D721Med (cell line): ENCODE measurements around the gene METTL9.
"Not testable (repeated sequence)": the region's sequence is repeated elsewhere in the genome, so short reads cannot be mapped to it uniquely, and the experiment has no call there.

Source experiments
- DNase-seq: peaks from one replicate; pipeline ENCODE4 v3.0.0; 2011; ENCODE audit warnings: low spot score; ENCODE audit not compliant: insufficient read length
- FAIRE-seq: peaks from 2 replicates; lab custom pipeline; 2011; peaks lifted over from hg19 to GRCh38; lab: Jason Lieb, UNC
- TF ChIP-seq, protein P1 (sequence below): IDR thresholded peaks from 2 replicates; pipeline ENCODE4 v1.5.1; 2012; ENCODE audit warnings: mild to moderate bottlenecking, control low read depth; ENCODE audit not compliant: insufficient read depth; ENCODE audit errors: missing control alignments

Gene METTL9

DNA sequence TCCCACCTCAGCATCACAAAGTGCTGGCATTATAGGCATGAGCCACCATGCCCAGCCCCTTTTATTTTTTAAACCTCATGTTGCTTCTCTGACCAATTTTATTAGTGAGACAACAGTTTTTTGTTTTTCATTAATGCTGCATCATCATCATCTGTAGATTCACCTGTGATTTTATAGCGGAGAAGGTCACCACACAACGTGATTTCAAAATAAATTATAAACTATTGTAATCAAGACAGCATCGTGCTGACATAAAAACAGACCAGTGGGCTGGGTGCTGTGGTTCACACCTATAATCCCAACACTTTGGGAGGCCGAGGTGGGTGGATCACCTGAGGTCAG lies 28.7 kb upstream of the METTL9 start:
- TF ChIP-seq, protein P1, sequence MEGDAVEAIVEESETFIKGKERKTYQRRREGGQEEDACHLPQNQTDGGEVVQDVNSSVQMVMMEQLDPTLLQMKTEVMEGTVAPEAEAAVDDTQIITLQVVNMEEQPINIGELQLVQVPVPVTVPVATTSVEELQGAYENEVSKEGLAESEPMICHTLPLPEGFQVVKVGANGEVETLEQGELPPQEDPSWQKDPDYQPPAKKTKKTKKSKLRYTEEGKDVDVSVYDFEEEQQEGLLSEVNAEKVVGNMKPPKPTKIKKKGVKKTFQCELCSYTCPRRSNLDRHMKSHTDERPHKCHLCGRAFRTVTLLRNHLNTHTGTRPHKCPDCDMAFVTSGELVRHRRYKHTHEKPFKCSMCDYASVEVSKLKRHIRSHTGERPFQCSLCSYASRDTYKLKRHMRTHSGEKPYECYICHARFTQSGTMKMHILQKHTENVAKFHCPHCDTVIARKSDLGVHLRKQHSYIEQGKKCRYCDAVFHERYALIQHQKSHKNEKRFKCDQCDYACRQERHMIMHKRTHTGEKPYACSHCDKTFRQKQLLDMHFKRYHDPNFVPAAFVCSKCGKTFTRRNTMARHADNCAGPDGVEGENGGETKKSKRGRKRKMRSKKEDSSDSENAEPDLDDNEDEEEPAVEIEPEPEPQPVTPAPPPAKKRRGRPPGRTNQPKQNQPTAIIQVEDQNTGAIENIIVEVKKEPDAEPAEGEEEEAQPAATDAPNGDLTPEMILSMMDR = no peak
- FAIRE-seq = no peak
- DNase-seq = no peak

DNA sequence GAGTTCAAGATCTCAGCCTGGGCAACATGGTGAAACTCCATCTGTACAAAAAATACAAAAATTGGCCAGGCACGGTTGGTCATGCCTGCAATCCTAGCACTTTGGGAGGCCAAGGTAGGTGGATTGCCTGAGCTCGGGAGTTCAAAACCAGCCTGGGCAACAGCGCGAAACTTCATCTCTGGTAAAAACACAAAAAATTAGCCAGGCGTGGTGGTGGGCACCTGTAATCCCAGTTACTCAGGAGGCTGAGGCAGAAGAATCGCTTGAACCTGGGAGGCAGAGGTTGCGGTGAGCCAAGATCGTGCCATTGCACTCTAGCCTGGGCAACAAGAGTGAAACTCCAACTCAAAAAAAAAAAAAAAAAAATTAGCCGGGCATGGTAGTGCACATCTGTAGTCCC lies 25.9 kb upstream of the METTL9 start:
- DNase-seq, FAIRE-seq: not testable (repeated sequence)

DNA sequence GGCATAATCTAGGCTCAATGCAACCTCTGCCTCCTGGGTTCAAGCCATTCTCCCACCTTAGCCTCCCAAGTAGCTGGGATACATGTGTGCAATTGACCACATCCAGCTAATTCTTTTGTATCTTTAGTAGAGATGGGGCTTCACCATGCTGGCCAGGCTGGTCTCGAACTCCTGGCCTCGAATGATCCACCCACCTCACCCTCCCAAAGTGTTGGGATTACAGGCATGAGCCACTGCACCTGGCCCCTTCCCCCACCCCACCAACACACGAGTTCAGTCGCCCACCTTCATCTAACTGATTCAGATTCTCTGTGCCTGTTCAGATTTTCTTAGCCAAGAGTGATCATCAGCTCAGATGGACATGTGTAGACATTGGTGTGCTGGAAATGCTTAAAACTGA lies 25.0 kb upstream of the METTL9 start:
- no peak for FAIRE-seq
- DNase-seq = no peak
- TF ChIP-seq, protein P1 = no peak

DNA sequence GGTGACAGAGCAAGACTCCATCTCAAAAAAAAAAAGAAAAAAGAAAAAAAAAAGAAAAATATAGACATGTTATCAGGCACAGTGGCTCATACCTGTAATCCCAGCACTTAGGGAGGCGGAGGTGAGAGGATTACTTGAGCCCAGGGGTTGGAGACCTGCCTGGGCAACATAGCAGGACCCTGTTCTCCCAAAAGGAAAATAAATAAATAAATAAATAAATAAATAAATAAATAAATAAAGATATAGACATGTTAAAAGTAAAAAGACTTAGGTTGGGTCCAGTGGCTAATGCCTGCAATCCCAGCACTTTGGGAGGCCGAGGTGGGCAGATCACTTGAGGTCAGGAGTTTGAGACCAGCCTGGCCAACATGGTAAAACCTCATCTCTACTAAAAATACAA lies 23.1 kb upstream of the METTL9 start:
- DNase-seq, FAIRE-seq: not testable (repeated sequence)

DNA sequence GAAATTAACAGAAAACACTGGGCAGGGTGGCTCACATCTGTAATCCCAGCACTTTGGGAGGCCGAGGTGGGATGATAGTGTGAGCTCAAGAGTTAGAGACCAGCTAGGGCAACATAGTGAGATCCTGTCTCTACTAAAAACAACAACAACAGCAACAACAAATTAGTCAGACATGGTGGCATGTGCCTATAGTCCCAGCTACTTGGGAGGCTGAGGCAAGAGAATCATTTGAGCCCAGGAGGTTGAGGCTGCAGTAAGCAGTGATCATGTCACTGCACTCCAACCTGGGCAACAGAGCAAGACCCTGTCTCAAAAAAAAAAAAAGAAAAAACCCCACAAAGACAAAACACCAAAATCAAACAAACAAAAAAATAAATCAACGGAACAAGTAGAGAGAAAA lies 21.9 kb upstream of the METTL9 start:
- DNase-seq, FAIRE-seq: not testable (repeated sequence)

DNA sequence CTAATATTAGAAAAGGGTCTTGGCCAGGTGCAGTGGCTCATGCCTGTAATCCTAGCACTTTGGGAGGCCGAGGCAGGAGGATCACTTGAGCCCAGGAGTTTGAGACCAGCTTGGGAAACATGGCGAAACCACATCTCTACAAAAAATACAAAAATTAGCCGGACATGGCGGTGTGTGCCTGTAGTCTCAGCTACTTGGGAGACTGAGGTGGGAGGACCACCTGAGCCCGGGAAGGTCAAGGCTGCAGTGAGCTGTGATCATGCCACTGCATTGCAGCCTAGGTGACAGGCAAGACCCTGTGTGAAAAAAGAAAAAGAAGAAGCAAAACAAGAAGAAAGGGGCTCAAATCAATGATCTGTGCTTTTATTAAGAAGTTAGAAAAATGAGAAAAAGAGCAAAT lies 21.1 kb upstream of the METTL9 start:
- DNase-seq, FAIRE-seq: not testable (repeated sequence)

DNA sequence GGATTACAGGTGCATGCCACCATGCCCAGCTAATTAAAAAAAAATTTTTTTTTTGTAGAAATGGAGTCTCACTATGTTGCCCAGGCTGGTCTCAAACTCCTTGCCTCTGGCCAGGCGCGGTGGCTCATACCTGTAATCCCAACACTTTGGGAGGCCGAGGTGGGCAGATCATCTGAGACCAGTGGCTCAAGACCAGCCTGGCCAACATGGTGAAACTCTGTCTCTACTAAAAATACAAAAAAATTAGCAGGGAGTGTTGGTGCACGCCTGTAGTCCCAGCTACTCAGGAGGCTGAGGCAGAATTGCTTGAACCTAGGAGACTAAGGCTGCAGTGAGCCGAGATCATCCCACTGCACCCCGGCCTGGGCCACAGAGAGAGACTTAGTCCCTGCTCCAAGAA lies 19.2 kb upstream of the METTL9 start:
- FAIRE-seq, DNase-seq: not testable (repeated sequence)

DNA sequence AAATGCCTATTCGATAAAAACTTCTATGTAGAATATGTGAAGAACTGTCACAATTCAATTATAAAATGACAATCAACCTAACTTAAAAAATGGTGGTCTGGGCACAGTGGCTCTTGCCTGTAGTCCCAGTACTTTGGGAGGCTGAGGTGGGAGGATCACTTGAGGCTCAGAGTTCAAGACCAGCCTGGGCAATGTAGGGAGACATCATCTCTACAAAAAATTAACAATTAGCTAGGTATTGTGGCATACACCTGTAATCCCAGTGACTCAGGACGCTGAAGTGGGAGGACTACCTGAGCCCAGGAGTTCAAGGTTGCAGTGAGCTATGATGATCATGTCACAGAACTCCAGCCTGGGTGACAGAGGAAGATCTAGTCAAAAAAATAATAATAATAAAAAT lies 18.6 kb upstream of the METTL9 start:
- TF ChIP-seq, protein P1 = no peak

DNA sequence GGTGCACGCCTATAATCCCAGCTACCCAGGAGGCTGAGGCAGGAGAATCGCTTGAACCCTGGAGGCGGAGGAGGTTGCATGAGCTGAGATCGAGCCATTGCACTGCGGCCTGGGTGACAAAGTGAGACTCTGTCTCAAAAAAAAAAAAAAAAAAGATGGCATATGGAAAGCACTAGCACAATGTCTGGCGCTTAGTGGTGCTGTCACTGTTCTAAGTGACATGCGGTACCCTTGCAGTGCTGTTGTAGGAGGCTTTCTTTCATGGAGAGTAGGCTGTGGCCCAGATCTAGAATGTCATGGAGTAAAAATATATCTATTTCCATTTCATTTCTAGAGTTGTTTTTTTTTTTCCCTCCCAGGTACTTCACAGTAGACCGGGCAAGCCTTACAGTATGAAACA lies 14.6 kb upstream of the METTL9 start:
- TF ChIP-seq, protein P1 = no peak
- no peak for DNase-seq
- no peak for FAIRE-seq

More for the DNA sequence above, 18.6 kb upstream of the METTL9 start:
- DNase-seq = no peak
- FAIRE-seq = no peak

DNA sequence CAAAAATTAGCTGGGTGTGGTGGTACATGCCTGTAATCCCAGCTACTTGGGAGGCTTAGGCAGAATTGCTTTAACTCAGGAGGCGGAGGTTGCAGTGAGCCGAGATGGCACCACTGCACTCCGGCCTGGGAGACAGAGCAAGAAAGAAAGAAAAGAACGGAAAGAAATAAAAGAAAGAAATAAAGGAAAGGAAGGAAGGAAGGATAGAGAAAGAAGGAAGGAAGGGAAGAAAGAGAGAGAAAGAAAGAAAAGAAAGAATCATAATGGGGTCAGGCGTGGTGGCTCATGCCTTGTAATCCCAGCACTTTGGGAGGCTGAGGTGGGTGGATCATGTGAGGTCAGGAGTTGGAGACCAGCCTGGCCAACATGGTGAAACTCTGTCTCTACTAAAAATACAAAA lies 10.8 kb upstream of the METTL9 start:
- not testable (repeated sequence) for FAIRE-seq, DNase-seq

DNA sequence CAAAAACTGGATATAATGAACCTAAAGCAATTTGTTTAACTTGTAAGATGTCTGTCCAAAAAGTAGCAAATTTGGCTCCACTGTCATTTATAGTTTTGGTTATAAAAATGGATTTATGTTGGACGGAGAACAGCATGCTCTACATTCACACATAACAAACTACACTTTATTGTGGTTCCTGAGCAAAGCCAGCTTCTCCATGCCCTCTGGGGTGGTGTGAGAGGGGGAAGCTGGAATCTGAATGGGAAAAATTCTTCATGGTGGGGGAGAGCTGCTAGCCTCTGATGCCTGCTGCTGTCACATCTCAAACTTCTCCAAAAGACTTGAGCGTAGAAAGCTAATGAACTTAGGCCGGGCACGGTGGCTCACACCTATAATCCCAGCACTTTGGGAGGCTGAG lies 9.8 kb upstream of the METTL9 start:
- DNase-seq = no peak
- no peak for FAIRE-seq
- TF ChIP-seq, protein P1 = no peak
